Omental fat pad (tissue), 4 donors: ENCODE data around the gene FLYWCH2. TPM values are rescaled to one million over a fixed set of nuclear protein-coding genes. Genes with fewer than 3 reads are reported as not detected.
A peak's percentile ranks its signal among the peaks of the same experiment; 100 is the strongest.
"Not testable (repeated sequence)": the region's sequence is repeated elsewhere in the genome, so short reads cannot be mapped to it uniquely, and the experiment has no call there.

Source experiments
- ATAC-seq: fragments of 150-250 bp; one replicate; pipeline ENCODE4 v1.9.1; 2016; ENCODE audit warnings: mild to moderate bottlenecking, moderate library complexity; ENCODE audit not compliant: low FRiP score
- DNase-seq: peaks from one replicate; pipeline ENCODE4 v3.0.0-alpha.2; 2019; ENCODE audit warnings: low spot score
- total RNA-seq, 4 donors: library from RNA; depleted of rRNA; stranded (reverse); fragments of >200 nt; gene quantifications; one replicate each; pipeline ENCODE4 v1.1.0, GENCODE V29; 2016
- TF ChIP-seq, protein P1 (sequence below), 3 donors: fragments of 450-650 bp; IDR thresholded peaks; one replicate each; pipeline ENCODE4 v1.5.1; 2016 to 2017; ENCODE audit warnings: antibody characterized with exemption in 3 of 3, mild to moderate bottlenecking in 3 of 3, moderate library complexity in 2 of 3

Gene FLYWCH2
- total RNA-seq, 4 donors from 2014 or later, result 22.1 to 78.7 (median 37.3) TPM

GRCh38 chr16:2927010-2927646, 44.1 kb downstream of the FLYWCH2 start:
- TF ChIP-seq, protein P1, sequence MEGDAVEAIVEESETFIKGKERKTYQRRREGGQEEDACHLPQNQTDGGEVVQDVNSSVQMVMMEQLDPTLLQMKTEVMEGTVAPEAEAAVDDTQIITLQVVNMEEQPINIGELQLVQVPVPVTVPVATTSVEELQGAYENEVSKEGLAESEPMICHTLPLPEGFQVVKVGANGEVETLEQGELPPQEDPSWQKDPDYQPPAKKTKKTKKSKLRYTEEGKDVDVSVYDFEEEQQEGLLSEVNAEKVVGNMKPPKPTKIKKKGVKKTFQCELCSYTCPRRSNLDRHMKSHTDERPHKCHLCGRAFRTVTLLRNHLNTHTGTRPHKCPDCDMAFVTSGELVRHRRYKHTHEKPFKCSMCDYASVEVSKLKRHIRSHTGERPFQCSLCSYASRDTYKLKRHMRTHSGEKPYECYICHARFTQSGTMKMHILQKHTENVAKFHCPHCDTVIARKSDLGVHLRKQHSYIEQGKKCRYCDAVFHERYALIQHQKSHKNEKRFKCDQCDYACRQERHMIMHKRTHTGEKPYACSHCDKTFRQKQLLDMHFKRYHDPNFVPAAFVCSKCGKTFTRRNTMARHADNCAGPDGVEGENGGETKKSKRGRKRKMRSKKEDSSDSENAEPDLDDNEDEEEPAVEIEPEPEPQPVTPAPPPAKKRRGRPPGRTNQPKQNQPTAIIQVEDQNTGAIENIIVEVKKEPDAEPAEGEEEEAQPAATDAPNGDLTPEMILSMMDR (IDR thresholded peaks at IDR 0.05), result peak in 2 of 3 donors; percentile 51 to 86
- ATAC-seq (peak; percentile 88), DNase-seq (peak; percentile 96)

DNA sequence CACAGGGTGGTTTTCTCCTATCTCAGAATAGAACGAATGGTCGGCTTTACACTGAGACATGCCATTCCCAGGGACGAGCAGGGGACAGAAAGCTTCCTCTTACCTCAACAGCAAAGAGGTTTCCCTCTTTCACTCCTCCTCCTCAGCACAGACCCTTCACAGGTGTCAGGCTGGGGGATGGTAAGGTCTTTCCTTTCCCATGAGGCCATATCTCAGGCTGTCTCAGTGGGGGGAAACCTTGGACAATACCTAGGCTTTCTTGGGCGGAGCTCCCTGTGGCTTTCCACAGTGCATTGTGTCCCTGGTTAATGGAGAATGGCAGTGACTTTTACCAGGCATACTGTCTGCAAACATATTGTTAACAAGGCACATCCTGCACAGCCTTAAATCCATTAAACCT, 45.1 kb downstream of the FLYWCH2 start:
- DNase-seq, ATAC-seq: not testable (repeated sequence)

- TF ChIP-seq, protein P1 (IDR thresholded peaks at IDR 0.05), result no peak
- ATAC-seq (no peak), DNase-seq (no peak)
Observed at GRCh38 chr16:2928796-2929195, 45.8 kb downstream of the FLYWCH2 start.

GRCh38 chr16:2929693-2930092, 46.7 kb downstream of the FLYWCH2 start:
- TF ChIP-seq, protein P1 (IDR thresholded peaks at IDR 0.05), result no peak
- no peak for DNase-seq
- no peak for ATAC-seq

DNA sequence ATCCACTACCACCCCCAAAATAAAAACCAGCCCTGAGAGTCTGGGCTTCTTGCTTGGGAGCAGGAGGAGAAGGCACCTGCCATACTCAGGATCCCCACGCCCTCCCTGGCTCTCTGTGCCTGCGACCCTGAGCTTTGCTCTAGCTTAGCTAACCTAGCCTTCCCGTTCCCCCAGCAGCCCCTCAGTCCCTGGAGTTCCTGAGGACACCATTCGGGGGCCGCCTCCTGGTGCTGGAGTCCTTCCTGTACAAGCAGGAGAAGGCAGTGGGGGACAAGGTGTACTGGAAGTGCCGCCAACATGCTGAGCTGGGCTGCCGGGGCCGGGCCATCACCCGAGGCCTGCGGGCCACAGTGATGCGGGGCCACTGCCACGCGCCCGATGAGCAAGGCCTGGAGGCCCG, 47.2 kb downstream of the FLYWCH2 start:
- no peak for DNase-seq
- TF ChIP-seq, protein P1 (IDR thresholded peaks at IDR 0.05), result no peak
- no peak for ATAC-seq

- not testable (repeated sequence) for DNase-seq, ATAC-seq
Observed at GRCh38 chr16:2931231-2931914, 48.4 kb downstream of the FLYWCH2 start.

DNA sequence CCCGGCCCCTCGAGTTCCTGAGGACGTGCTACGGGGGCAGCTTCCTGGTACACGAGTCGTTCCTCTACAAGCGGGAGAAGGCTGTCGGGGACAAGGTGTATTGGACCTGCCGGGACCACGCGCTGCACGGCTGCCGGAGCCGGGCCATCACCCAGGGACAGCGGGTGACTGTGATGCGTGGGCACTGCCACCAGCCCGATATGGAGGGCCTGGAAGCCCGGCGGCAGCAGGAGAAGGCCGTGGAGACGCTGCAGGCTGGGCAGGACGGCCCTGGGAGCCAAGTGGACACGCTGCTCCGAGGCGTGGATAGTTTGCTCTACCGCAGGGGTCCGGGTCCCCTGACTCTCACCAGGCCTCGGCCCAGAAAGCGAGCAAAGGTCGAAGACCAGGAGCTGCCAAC, 50.1 kb downstream of the FLYWCH2 start:
- ATAC-seq, result no peak
- DNase-seq, result no peak
- TF ChIP-seq, protein P1 (IDR thresholded peaks at IDR 0.05), result no peak

- ATAC-seq (no peak), DNase-seq (no peak)
- TF ChIP-seq, protein P1 (IDR thresholded peaks at IDR 0.05), result no peak
Observed at GRCh38 chr16:2933701-2934100, 50.7 kb downstream of the FLYWCH2 start.
